Measurements from ENCODE around the gene WDR27.
"Not testable (repeated sequence)": the region's sequence is repeated elsewhere in the genome, so short reads cannot be mapped to it uniquely, and the experiment has no call there.

Gene WDR27

GRCh38 chr6:169647637-169648036 lies 54.2 kb downstream of the WDR27 start:
- H3K23ac ChIP-seq (ENCODE audit: low read length): no peak overlapping the region
- no CpG with 5 or more reads among the region's 13 CpGs for WGBS (ENCODE audit: extremely low coverage, insufficient coverage, low lambda C conversion rate)

GRCh38 chr6:169646906-169647567 lies 54.8 kb downstream of the WDR27 start:
- no peak overlapping the region for H2AK5ac ChIP-seq (ENCODE audit: low read length)
- no peak overlapping the region for H3K9ac ChIP-seq (ENCODE audit: low read length)
- H3K4me2 ChIP-seq (ENCODE audit: low read length): no peak overlapping the region
- H3K56ac ChIP-seq (ENCODE audit: low read length): no peak overlapping the region
- no peak overlapping the region for H4K5ac ChIP-seq (ENCODE audit: low read length)
- H3K23ac ChIP-seq (ENCODE audit: low read length): no peak overlapping the region
- H3K4me1 ChIP-seq (ENCODE audit: control insufficient read depth, low read depth, low read length): no peaks in the 10 kb centered on the region
- no peak overlapping the region for H2BK5ac ChIP-seq (ENCODE audit: low read length)
- H4K8ac ChIP-seq (ENCODE audit: low read depth, low read length): no peak overlapping the region
- no peaks in the 10 kb centered on the region for H3K79me1 ChIP-seq (ENCODE audit: low read length)
- no peak for DNase-seq
- H2BK120ac ChIP-seq (ENCODE audit: low read depth, low read length): no peak overlapping the region
- H3K79me2 ChIP-seq (ENCODE audit: control insufficient read depth, insufficient read depth, low read length): no peaks in the 10 kb centered on the region
- no peak overlapping the region for H3K18ac ChIP-seq (ENCODE audit: low read length)
- H3K27me3 ChIP-seq (ENCODE audit: insufficient read depth, low read length, poor library complexity): no peaks in the 10 kb centered on the region
- H3K36me3 ChIP-seq (ENCODE audit: control insufficient read depth, insufficient read depth, low read length): peaks cover 2% of the 10 kb centered on the region
- H3K4ac ChIP-seq (ENCODE audit: low read depth, low read length): no peak overlapping the region
- no peak overlapping the region for H2BK15ac ChIP-seq (replicated peaks; ENCODE audit: low read depth)
- no peak overlapping the region for H3K27ac ChIP-seq (ENCODE audit: low read depth, low read length)
- no peak overlapping the region for H3K4me3 ChIP-seq (ENCODE audit: low read length)
- no CpG with 5 or more reads among the region's 19 CpGs for WGBS (ENCODE audit: extremely low coverage, insufficient coverage, low lambda C conversion rate)

More at GRCh38 chr6:169647637-169648036, 54.2 kb downstream of the WDR27 start:
- H2BK5ac ChIP-seq (ENCODE audit: low read length): no peak overlapping the region
- H3K18ac ChIP-seq (ENCODE audit: low read length): no peak overlapping the region
- no peak overlapping the region for H3K4ac ChIP-seq (ENCODE audit: low read depth, low read length)
- no peaks in the 10 kb centered on the region for H3K79me2 ChIP-seq (ENCODE audit: control insufficient read depth, insufficient read depth, low read length)
- DNase-seq: no peak
- no peaks in the 10 kb centered on the region for H3K79me1 ChIP-seq (ENCODE audit: low read length)
- peaks cover 2% of the 10 kb centered on the region for H3K36me3 ChIP-seq (ENCODE audit: control insufficient read depth, insufficient read depth, low read length)
- H3K27me3 ChIP-seq (ENCODE audit: insufficient read depth, low read length, poor library complexity): no peaks in the 10 kb centered on the region
- no peak overlapping the region for H2BK120ac ChIP-seq (ENCODE audit: low read depth, low read length)
- no peak overlapping the region for H3K4me3 ChIP-seq (ENCODE audit: low read length)
- no peak overlapping the region for H2AK5ac ChIP-seq (ENCODE audit: low read length)
- no peak overlapping the region for H4K5ac ChIP-seq (ENCODE audit: low read length)
- H3K56ac ChIP-seq (ENCODE audit: low read length): no peak overlapping the region
- H4K8ac ChIP-seq (ENCODE audit: low read depth, low read length): no peak overlapping the region
- no peak overlapping the region for H2BK15ac ChIP-seq (replicated peaks; ENCODE audit: low read depth)
- no peak overlapping the region for H3K27ac ChIP-seq (ENCODE audit: low read depth, low read length)
- no peaks in the 10 kb centered on the region for H3K4me1 ChIP-seq (ENCODE audit: control insufficient read depth, low read depth, low read length)
- no peak overlapping the region for H3K4me2 ChIP-seq (ENCODE audit: low read length)
- no peak overlapping the region for H3K9ac ChIP-seq (ENCODE audit: low read length)

GRCh38 chr6:169645459-169645858 lies 56.4 kb downstream of the WDR27 start:
- not testable (repeated sequence) for H3K56ac ChIP-seq (ENCODE audit: low read length); H3K36me3 ChIP-seq (ENCODE audit: control insufficient read depth, insufficient read depth, low read length); H2BK15ac ChIP-seq (replicated peaks; ENCODE audit: low read depth); H3K4me1 ChIP-seq (ENCODE audit: control insufficient read depth, low read depth, low read length); H2BK120ac ChIP-seq (ENCODE audit: low read depth, low read length); H3K27ac ChIP-seq (ENCODE audit: low read depth, low read length); DNase-seq; H3K79me2 ChIP-seq (ENCODE audit: control insufficient read depth, insufficient read depth, low read length); H3K18ac ChIP-seq (ENCODE audit: low read length); H2BK5ac ChIP-seq (ENCODE audit: low read length); H3K79me1 ChIP-seq (ENCODE audit: low read length); H2AK5ac ChIP-seq (ENCODE audit: low read length); H3K27me3 ChIP-seq (ENCODE audit: insufficient read depth, low read length, poor library complexity); H3K4me3 ChIP-seq (ENCODE audit: low read length); H3K4me2 ChIP-seq (ENCODE audit: low read length); H4K8ac ChIP-seq (ENCODE audit: low read depth, low read length); H3K9ac ChIP-seq (ENCODE audit: low read length); H3K23ac ChIP-seq (ENCODE audit: low read length); H3K4ac ChIP-seq (ENCODE audit: low read depth, low read length); H4K5ac ChIP-seq (ENCODE audit: low read length)
- WGBS (ENCODE audit: extremely low coverage, insufficient coverage, low lambda C conversion rate): no CpG with 5 or more reads among the region's 5 CpGs

- Histone ChIP-seq H4K5ac (ENCODE audit: low read length) (no peak overlapping the region), H3K4me3 (ENCODE audit: low read length) (no peak overlapping the region), H3K79me2 (ENCODE audit: control insufficient read depth, insufficient read depth, low read length) (no peaks in the 10 kb centered on the region), H3K4me2 (ENCODE audit: low read length) (no peak overlapping the region), H2BK120ac (ENCODE audit: low read depth, low read length) (no peak overlapping the region), H3K9ac (ENCODE audit: low read length) (no peak overlapping the region), H3K23ac (ENCODE audit: low read length) (no peak overlapping the region), H2AK5ac (ENCODE audit: low read length) (no peak overlapping the region), H3K56ac (ENCODE audit: low read length) (no peak overlapping the region), H3K4ac (ENCODE audit: low read depth, low read length) (no peak overlapping the region), H3K27ac (ENCODE audit: low read depth, low read length) (no peak overlapping the region), H2BK5ac (ENCODE audit: low read length) (no peak overlapping the region), H3K18ac (ENCODE audit: low read length) (no peak overlapping the region), H3K79me1 (ENCODE audit: low read length) (no peaks in the 10 kb centered on the region), H2BK15ac (replicated peaks; ENCODE audit: low read depth) (no peak overlapping the region), H3K36me3 (ENCODE audit: control insufficient read depth, insufficient read depth, low read length) (no peaks in the 10 kb centered on the region), H4K8ac (ENCODE audit: low read depth, low read length) (no peak overlapping the region), H3K4me1 (ENCODE audit: control insufficient read depth, low read depth, low read length) (no peaks in the 10 kb centered on the region), H3K27me3 (ENCODE audit: insufficient read depth, low read length, poor library complexity) (no peaks in the 10 kb centered on the region)
- no CpG with 5 or more reads among the region's 1 CpG for WGBS (ENCODE audit: extremely low coverage, insufficient coverage, low lambda C conversion rate)
- DNase-seq: no peak
Measured at GRCh38 chr6:169643521-169643920, 58.3 kb downstream of the WDR27 start.

GRCh38 chr6:169642455-169642854 lies 59.4 kb downstream of the WDR27 start:
- Histone ChIP-seq H3K4me2 (ENCODE audit: low read length) (no peak overlapping the region), H3K18ac (ENCODE audit: low read length) (no peak overlapping the region), H2BK120ac (ENCODE audit: low read depth, low read length) (no peak overlapping the region), H3K27ac (ENCODE audit: low read depth, low read length) (no peak overlapping the region), H3K23ac (ENCODE audit: low read length) (no peak overlapping the region), H3K4me1 (ENCODE audit: control insufficient read depth, low read depth, low read length) (no peaks in the 10 kb centered on the region), H3K56ac (ENCODE audit: low read length) (no peak overlapping the region), H2BK15ac (replicated peaks; ENCODE audit: low read depth) (no peak overlapping the region), H2AK5ac (ENCODE audit: low read length) (no peak overlapping the region), H4K5ac (ENCODE audit: low read length) (no peak overlapping the region), H2BK5ac (ENCODE audit: low read length) (no peak overlapping the region), H3K79me2 (ENCODE audit: control insufficient read depth, insufficient read depth, low read length) (no peaks in the 10 kb centered on the region), H3K79me1 (ENCODE audit: low read length) (no peaks in the 10 kb centered on the region), H3K36me3 (ENCODE audit: control insufficient read depth, insufficient read depth, low read length) (peaks cover 3% of the 10 kb centered on the region), H4K8ac (ENCODE audit: low read depth, low read length) (no peak overlapping the region), H3K4ac (ENCODE audit: low read depth, low read length) (no peak overlapping the region), H3K9ac (ENCODE audit: low read length) (no peak overlapping the region), H3K27me3 (ENCODE audit: insufficient read depth, low read length, poor library complexity) (no peaks in the 10 kb centered on the region), H3K4me3 (ENCODE audit: low read length) (no peak overlapping the region)
- DNase-seq: no peak
- WGBS (ENCODE audit: extremely low coverage, insufficient coverage, low lambda C conversion rate): no CpG with 5 or more reads among the region's 15 CpGs

GRCh38 chr6:169641461-169642085 lies 60.3 kb downstream of the WDR27 start:
- H3K4me2 ChIP-seq (ENCODE audit: low read length): no peak overlapping the region
- no peak overlapping the region for H2BK120ac ChIP-seq (ENCODE audit: low read depth, low read length)
- no peak overlapping the region for H3K27ac ChIP-seq (ENCODE audit: low read depth, low read length)
- H3K79me1 ChIP-seq (ENCODE audit: low read length): no peaks in the 10 kb centered on the region
- no peak overlapping the region for H4K5ac ChIP-seq (ENCODE audit: low read length)
- H3K36me3 ChIP-seq (ENCODE audit: control insufficient read depth, insufficient read depth, low read length): peaks cover 4% of the 10 kb centered on the region
- H3K27me3 ChIP-seq (ENCODE audit: insufficient read depth, low read length, poor library complexity): no peaks in the 10 kb centered on the region
- no peak overlapping the region for H3K56ac ChIP-seq (ENCODE audit: low read length)
- no peak overlapping the region for H2AK5ac ChIP-seq (ENCODE audit: low read length)
- H3K4me3 ChIP-seq (ENCODE audit: low read length): no peak overlapping the region
- H3K9ac ChIP-seq (ENCODE audit: low read length): no peak overlapping the region
- no CpG with 5 or more reads among the region's 28 CpGs for WGBS (ENCODE audit: extremely low coverage, insufficient coverage, low lambda C conversion rate)
- no peak for DNase-seq
- no peaks in the 10 kb centered on the region for H3K4me1 ChIP-seq (ENCODE audit: control insufficient read depth, low read depth, low read length)
- H3K23ac ChIP-seq (ENCODE audit: low read length): no peak overlapping the region
- H2BK15ac ChIP-seq (replicated peaks; ENCODE audit: low read depth): no peak overlapping the region
- no peak overlapping the region for H2BK5ac ChIP-seq (ENCODE audit: low read length)
- no peak overlapping the region for H3K4ac ChIP-seq (ENCODE audit: low read depth, low read length)
- no peak overlapping the region for H3K18ac ChIP-seq (ENCODE audit: low read length)
- H4K8ac ChIP-seq (ENCODE audit: low read depth, low read length): no peak overlapping the region
- no peaks in the 10 kb centered on the region for H3K79me2 ChIP-seq (ENCODE audit: control insufficient read depth, insufficient read depth, low read length)
